ENCODE measurements around the gene LDB3. TPM values are rescaled to one million over a fixed set of nuclear protein-coding genes. Genes with fewer than 3 reads are reported as not detected.

LDB3 gene
- total and polyA plus RNA-seq, 9 of the 15 experiments (the other 6 are each of a cell fraction or from before 2014, with no cell fraction given) = 0.03 TPM; not detected in 8

DNA sequence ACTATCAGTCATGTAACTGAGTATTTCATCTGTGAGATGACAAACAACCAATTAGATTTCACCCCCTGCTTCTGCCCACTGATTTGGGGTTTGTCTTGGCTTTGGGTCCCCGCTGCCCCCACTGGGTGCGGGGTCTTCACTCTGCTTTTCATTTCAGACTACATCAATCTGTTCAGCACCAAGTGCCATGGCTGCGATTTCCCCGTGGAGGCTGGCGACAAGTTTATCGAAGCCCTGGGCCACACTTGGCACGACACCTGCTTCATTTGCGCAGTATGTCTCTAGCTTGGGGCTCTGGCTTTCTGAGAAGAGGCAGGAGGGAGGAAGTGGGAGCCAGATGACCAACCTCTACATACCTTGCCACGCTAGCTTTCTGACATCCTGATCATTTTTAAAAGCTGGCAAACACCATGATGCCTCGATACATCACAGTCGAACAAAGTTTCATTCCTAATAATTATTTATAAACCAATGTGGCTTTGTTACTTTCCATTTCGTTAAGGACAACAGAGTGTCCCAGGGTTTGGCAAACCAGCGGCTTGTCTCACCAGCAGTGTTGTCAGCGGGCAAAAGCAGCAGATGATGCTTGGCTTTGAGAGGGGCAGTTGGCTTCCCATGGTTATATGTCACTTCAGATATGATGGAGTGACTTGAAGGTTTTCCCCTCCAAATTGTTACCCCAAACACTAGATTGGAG, 57.8 kb downstream of the LDB3 start:
- intact Hi-C loops (cut with micrococcal nuclease) = no loop called here
- BruUV-seq (replicated peaks) = no TSS peak
- no peaks in the 10 kb centered on the region for H3K36me3 ChIP-seq (ENCODE audit: control insufficient read depth, insufficient read depth, low read length)
- no peaks in the 10 kb centered on the region for H3K27me3 ChIP-seq (ENCODE audit: control insufficient read depth in 2 of 2, insufficient read depth in 2 of 2, low read length in 2 of 2)
- ChIA-PET POLR2A (interaction anchor here (1.4 kb wide), 1 partner anchor 11 kb away, joined by 4 read pairs; no protein-coding TSS in a partner anchor), CTCF (ENCODE audit: low intra/inter-chr PET ratio) (no interaction called here)
- TF ChIP-seq, protein P1, sequence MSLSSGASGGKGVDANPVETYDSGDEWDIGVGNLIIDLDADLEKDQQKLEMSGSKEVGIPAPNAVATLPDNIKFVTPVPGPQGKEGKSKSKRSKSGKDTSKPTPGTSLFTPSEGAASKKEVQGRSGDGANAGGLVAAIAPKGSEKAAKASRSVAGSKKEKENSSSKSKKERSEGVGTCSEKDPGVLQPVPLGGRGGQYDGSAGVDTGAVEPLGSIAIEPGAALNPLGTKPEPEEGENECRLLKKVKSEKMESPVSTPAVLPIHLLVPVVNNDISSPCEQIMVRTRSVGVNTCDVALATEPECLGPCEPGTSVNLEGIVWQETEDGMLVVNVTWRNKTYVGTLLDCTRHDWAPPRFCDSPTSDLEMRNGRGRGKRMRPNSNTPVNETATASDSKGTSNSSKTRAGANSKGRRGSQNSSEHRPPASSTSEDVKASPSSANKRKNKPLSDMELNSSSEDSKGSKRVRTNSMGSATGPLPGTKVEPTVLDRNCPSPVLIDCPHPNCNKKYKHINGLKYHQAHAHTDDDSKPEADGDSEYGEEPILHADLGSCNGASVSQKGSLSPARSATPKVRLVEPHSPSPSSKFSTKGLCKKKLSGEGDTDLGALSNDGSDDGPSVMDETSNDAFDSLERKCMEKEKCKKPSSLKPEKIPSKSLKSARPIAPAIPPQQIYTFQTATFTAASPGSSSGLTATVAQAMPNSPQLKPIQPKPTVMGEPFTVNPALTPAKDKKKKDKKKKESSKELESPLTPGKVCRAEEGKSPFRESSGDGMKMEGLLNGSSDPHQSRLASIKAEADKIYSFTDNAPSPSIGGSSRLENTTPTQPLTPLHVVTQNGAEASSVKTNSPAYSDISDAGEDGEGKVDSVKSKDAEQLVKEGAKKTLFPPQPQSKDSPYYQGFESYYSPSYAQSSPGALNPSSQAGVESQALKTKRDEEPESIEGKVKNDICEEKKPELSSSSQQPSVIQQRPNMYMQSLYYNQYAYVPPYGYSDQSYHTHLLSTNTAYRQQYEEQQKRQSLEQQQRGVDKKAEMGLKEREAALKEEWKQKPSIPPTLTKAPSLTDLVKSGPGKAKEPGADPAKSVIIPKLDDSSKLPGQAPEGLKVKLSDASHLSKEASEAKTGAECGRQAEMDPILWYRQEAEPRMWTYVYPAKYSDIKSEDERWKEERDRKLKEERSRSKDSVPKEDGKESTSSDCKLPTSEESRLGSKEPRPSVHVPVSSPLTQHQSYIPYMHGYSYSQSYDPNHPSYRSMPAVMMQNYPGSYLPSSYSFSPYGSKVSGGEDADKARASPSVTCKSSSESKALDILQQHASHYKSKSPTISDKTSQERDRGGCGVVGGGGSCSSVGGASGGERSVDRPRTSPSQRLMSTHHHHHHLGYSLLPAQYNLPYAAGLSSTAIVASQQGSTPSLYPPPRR (CRISPR knock-in tag; IDR thresholded peaks at IDR 0.05; ENCODE audit: borderline replicate concordance) = no peak
- no peak for TF ChIP-seq TARDBP (IDR thresholded peaks at IDR 0.05)
- no peak for TF ChIP-seq CTBP1 (IDR thresholded peaks at IDR 0.05; ENCODE audit: borderline replicate concordance)
- TF ChIP-seq RFX1 (IDR thresholded peaks at IDR 0.05) = no peak
- no peak for TF ChIP-seq POLR2A (conservative IDR thresholded peaks at IDR 0.05)
- no peak for TF ChIP-seq SUPT5H (IDR thresholded peaks at IDR 0.05)
- TF ChIP-seq, protein P2, sequence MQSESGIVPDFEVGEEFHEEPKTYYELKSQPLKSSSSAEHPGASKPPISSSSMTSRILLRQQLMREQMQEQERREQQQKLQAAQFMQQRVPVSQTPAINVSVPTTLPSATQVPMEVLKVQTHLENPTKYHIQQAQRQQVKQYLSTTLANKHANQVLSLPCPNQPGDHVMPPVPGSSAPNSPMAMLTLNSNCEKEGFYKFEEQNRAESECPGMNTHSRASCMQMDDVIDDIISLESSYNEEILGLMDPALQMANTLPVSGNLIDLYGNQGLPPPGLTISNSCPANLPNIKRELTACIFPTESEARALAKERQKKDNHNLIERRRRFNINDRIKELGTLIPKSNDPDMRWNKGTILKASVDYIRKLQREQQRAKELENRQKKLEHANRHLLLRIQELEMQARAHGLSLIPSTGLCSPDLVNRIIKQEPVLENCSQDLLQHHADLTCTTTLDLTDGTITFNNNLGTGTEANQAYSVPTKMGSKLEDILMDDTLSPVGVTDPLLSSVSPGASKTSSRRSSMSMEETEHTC (IDR thresholded peaks at IDR 0.05) = no peak
- no peak for TF ChIP-seq NBN (IDR thresholded peaks at IDR 0.05; ENCODE audit: low read depth)
- no peak for TF ChIP-seq ZNF143 (CRISPR knock-in tag; IDR thresholded peaks at IDR 0.05)
- TF ChIP-seq, protein P3, sequence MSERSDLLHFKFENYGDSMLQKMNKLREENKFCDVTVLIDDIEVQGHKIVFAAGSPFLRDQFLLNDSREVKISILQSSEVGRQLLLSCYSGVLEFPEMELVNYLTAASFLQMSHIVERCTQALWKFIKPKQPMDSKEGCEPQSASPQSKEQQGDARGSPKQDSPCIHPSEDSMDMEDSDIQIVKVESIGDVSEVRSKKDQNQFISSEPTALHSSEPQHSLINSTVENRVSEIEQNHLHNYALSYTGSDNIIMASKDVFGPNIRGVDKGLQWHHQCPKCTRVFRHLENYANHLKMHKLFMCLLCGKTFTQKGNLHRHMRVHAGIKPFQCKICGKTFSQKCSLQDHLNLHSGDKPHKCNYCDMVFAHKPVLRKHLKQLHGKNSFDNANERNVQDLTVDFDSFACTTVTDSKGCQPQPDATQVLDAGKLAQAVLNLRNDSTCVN (CRISPR knock-in tag; IDR thresholded peaks at IDR 0.05) = no peak
- TF ChIP-seq SRSF7 (optimal IDR thresholded peaks at IDR 0.05; ENCODE audit: low read depth, low read length) = no peak
- no peak for TF ChIP-seq ZNF384 (IDR thresholded peaks at IDR 0.05; ENCODE audit: low read depth, low read length)
- TF ChIP-seq SPI1 (IDR thresholded peaks at IDR 0.05; ENCODE audit: borderline replicate concordance, low read depth, low read length) = no peak
- TF ChIP-seq, protein P4, sequence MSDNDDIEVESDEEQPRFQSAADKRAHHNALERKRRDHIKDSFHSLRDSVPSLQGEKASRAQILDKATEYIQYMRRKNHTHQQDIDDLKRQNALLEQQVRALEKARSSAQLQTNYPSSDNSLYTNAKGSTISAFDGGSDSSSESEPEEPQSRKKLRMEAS (CRISPR knock-in tag; IDR thresholded peaks at IDR 0.05) = no peak
- TF ChIP-seq, protein P5, sequence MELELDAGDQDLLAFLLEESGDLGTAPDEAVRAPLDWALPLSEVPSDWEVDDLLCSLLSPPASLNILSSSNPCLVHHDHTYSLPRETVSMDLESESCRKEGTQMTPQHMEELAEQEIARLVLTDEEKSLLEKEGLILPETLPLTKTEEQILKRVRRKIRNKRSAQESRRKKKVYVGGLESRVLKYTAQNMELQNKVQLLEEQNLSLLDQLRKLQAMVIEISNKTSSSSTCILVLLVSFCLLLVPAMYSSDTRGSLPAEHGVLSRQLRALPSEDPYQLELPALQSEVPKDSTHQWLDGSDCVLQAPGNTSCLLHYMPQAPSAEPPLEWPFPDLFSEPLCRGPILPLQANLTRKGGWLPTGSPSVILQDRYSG (tag; conservative IDR thresholded peaks at IDR 0.05; ENCODE audit: low read depth) = no peak
- TF ChIP-seq PRMT5 (CRISPR knock-in tag; IDR thresholded peaks at IDR 0.05) = no peak
- no peak for FAIRE-seq
- no peak overlapping the region for H3K4me3 ChIP-seq
- WGBS (ENCODE audit: insufficient coverage, low coverage, missing lambda C conversion rate) = 27% methylated on average over 14 of the region's 14 CpGs
- no peaks in the 10 kb centered on the region for H3K79me2 ChIP-seq (ENCODE audit: control insufficient read depth, insufficient read depth, low read length)
- no peak overlapping the region for H3K9ac ChIP-seq (ENCODE audit: insufficient read depth in 1 of 2, low read depth in 2 of 2, low read length in 2 of 2)
- no peak for DNase-seq (ENCODE audit: extremely low read depth in 1 of 4, low spot score in 3 of 4)
- in situ Hi-C loops (cut with MboI) = no loop called here
- peaks cover 0 to 2% of the 10 kb centered on the region in 2 experiments; a peak in 3 of 5 replicates for H3K4me1 ChIP-seq (replicated peaks in 1 of 2; ENCODE audit: control insufficient read depth in 2 of 2, insufficient read depth in 2 of 2, low read length in 2 of 2)
- no peak overlapping the region for H2AFZ ChIP-seq (ENCODE audit: low read depth, low read length)
- ATAC-seq = no peak
- H3K9me1 ChIP-seq (ENCODE audit: control insufficient read depth, insufficient read depth, low read length) = no peaks in the 10 kb centered on the region
- no peaks in the 10 kb centered on the region for H3K9me3 ChIP-seq (replicated peaks; ENCODE audit: control insufficient read depth, insufficient read depth, low read depth, low read length)
- no peak overlapping the region for H3K27ac ChIP-seq (ENCODE audit: extremely low read depth, low read depth, low read length)
- H4K20me1 ChIP-seq (replicated peaks; ENCODE audit: control insufficient read depth, insufficient read depth, low read length) = no peaks in the 10 kb centered on the region
- no peak overlapping the region for H3K4me2 ChIP-seq (ENCODE audit: insufficient read depth, low read length)
